RPMI8226 (cell line): ENCODE results near the gene PRKG1.

Source experiments
- DNase-seq: peaks from one replicate; pipeline ENCODE4 v3.0.0-alpha.2; 2015

Gene PRKG1

DNA sequence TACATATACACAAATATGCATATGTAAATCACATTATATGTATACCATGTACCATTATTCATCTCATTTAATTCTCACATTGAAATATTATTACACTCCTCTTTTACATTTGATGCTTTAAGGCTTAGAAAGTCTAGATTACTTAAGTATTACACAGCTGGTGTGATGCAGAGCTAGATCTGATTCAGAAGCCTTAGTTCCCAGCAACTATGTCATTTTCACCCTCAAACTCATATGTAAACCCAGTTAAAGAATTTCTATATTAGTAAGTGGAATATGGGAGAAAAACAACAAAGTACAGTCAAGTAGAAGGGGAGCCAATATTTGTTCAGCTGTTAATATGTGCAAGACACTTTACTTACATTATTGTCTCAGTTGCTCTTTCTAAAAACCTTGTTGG, 699.4 kb downstream of the PRKG1 start:
- no peak for DNase-seq

DNA sequence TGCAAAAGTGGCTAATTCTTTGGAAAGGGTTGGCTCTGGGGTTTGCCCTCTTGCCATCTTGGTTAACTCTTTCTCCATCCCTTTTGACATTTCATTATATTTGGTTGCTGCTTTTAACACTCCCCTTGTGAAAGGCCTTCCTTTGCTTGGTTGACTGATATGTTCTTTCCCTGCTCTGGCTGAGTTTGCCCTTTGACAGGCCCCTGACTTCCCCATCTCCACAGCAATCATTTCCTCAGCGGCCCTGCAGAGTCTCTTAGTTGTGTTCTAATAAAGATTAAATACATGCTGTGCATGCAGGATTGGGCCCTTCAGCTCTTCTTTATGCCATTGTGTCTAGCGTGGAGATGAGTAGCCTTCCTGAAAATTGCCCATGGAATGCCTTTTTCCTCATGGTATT, 709.7 kb downstream of the PRKG1 start:
- no peak for DNase-seq

DNA sequence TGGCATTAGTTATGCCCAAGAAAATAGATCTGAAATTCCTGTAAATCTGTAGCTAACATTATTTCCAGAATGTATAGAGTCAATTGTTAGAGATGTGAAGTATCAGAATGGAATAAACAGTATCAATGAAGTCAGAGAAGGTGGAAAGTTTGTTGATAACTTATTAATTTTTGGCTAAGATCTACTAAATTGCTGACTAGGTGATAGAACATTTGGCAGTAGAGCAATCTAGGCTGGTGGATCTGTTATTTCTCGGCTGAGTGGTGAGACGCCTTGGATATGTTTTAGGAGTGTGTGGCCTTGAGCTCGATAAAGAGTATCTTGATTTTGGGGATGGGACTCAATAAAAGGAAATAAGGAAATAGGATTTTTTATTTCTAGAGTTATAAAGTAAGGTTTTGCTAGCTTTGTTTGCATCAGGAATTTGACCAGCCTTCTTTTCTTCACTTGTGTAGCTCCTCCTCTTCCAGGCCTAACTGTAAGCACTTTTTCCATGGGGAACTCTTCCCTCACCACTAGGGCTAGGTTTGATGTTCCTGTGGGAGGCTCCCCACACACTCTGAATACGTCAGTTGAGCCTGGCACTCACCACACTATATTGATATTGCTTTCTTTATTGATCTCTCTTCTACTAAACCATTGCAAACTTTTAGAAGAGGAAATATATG, 711.9 kb downstream of the PRKG1 start:
- no peak for DNase-seq

DNA sequence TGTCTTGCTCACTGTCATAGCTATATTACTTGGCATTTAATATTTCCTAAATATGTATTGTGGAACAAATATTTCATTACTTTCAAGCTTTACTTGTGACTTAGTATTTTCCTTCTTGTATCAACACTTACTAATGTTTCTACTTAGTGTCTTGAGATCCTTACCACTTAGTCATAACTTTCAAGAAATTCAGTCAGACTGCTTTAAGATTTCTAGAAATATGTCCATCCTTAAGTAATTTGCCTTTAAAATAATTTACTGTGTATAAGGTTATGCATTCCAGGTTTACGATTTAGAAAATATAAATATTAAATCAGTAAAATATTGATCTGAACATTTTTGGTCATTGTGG, 712.4 kb downstream of the PRKG1 start:
- no peak for DNase-seq

DNA sequence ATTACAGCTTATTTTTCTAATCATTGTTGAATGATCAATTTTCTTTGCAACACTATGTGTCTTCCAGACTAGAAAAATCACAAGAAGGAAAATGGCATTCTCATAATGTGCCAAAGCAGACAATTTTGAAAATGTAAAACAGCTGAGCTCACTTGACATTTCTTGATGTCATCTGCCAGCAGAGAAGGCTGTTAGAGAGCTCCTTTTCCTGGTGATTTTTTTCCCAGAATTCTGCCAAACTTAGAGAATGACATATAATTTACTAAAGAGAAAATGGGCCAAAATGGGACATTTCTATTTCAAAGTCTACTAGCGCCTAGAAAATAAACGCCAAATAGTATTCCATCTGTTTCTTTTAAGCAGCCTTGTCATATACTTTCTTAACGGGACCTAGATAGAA, 714.0 kb downstream of the PRKG1 start:
- DNase-seq: no peak

DNA sequence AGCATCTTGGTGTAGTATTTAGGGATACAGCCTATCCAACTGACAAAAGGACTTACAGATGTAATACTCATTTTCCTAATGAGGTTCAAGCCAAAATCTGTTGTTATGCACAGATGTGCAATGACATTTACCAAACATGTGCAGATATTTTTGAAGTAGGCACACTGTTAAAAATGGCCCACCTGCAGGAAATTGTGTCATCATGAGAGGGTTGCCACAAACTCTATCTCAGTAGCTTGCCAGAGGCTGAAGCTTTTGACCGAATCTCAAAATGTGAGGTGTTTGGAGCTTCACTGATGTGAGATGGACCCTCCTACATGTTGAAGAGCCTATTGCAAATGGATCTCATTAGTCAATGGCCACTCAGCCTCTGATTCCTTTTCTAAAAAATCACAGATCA, 714.8 kb downstream of the PRKG1 start:
- no peak for DNase-seq

DNA sequence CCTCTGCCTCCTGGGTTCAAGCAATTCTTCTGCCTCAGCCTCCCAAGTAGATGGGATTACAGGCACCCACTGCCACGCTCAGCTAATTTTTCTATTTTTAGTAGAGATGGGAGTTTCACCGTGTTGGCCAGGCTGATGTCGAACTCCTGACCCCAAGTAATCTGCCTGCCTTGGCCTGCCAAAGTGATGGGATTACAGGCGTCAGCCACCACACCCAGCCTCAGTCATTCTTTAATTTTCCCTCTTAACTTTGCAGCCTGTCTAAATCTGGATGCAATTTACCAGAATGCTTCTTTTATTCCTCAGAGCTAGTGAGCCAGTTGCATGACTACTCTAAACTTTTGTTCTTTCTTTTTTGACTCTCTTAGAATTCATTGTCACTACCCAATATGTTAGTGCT, 715.6 kb downstream of the PRKG1 start:
- no peak for DNase-seq

DNA sequence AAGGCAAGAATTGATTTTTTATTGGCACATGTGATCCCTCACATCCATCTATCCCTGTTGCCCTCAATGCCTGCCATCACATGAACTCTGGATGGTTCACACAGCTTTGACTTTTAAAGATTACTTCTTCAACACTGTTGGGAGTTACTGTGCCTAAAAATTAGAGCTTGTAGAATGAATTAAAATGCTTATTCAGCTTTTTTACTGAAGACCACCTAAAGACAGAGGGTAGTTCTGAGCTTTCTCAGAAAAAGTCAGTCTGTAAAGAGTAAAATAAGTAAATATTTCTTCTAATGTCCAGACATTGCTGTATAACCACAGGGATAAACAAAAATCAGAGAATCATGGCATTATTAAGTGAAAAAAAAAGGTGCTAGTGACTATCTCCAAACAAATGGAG, 718.4 kb downstream of the PRKG1 start:
- no peak for DNase-seq

DNA sequence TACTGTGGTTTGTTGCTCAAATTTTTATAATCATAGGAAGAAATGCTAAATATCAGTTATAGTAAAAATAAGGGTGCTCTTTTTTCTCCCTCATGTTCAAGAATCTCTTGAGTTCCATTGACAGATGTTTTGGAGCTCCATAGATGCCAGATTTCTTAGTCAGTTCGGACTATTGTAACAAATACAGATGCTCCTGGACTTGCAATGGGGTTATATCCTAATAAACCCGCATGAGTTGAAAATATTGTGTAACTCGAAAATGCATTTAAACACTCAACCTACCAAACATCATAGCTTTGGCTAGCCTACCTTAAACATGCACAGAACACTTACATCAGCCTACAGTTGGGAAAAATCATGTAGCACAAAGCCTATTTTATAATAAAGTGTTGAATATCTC, 725.8 kb downstream of the PRKG1 start:
- DNase-seq: no peak

DNA sequence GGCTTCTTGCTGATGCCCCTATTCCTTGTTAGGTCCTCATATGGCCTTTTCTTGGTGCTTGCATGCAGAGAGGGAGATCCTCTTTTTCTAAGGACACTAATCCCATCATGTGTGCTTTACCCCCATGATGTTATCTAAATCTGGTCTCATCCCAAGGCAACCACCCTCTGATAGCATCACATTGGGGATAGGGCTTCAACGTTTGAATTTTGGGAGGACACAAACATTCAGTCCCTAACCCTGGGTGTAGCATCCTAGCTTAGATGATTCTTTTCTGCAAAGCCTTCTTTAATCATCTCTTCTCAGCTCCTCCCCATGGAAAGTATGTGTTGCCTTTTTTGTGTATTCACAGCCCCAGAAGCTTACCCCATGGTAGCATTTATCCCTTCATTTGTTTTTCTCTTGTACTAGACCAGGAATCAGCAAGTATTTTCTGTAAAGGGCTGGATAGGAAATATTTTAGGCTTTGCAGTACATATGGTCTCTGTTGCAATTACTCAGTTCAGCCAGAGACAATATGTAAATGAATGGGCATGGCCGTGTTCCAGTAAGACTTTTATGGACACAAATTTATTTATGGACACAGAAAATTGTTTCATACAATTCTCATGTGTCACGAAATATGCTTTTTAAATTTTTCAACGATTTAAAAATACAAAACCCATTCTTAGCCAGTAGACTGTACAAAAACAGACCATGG, 726.6 kb downstream of the PRKG1 start:
- no peak for DNase-seq

DNA sequence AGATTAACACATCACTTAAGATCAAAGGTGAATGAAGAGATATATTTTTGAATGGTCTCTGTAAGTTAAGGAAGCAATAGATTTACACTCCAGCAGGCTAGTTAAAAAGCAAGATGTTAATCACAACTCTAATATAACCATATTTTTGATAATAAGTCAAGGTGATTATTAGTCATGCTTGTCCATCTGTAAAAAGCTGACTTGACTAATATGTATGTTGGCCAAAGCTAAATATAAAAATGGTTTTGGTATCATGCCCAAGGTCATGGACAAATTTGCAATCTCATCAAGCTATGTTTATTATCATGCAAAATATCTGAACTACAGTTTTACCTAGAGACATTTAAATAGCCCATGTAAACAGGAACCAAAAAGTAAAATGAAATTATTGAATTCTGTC, 727.7 kb downstream of the PRKG1 start:
- DNase-seq: no peak

DNA sequence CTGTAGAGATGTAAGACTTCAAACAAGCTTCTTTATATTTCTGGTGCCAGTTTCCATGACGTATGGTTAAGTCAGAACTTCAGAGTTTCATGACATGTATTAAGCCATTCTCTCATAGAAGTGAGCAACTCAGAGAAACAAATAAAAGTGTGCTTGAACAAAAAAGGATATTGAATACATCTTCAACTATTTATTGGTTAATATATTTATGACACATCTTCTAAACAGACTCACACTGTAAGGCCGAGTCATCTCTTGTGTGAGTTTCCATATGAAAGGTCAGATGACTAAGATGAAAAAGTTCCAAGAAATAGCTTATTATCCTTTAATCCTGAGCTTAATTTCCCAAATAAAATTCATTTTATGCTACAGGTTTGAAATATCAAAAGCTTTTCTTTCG, 730.6 kb downstream of the PRKG1 start:
- DNase-seq: no peak

DNA sequence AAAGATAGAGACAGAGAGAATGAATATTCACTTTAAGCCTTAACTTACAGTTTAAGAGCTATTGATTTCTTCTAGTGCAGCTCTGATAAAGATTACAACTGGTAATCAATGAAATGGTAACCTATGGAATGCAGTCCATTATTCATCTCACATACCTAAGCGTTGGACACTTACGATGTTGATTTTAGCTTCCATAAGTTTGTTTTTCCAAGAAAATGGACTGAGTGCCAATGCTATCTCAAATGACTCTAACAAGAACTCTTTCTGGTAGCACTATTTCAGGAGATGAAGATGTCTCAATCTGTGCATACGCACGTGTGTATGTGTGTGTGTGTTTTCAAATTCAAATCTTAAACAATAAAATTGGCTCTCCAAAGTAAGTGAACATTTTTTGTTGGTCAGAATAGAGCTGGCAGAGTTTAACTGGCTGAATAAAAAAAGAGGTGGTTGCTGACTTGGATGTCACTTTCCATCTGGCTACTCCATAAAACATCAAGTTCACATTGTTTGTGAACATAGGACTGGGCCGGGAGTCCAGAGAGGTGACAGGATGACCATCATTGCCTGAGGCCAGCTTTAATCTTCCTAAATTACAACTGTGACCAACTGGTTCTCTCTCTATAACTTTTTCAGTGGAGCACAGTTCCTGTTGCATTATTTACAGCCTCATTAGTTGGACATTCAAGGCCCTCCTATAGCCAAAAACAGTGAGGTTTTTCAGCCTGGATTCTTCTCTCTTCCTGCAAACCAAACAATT, 732.0 kb downstream of the PRKG1 start:
- DNase-seq: no peak

DNA sequence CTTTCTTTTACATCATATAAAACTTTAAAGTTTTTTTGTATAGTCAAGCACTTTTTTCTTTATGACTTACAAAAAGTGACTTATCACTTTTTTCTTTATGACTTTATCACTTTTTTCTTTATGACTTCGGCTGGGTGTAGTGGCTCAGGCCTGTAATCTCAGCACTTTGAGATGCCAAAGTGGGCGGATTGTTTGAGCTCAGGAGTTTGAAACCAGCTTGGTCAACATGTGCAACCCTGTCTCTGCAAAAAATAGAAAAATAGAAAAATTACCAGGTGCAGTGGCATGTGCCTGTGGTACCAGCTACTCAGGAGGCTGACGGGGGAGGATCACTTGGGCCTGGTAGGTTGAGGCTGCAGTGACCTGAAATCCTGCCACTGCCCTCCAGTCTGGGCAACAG, 733.9 kb downstream of the PRKG1 start:
- no peak for DNase-seq

DNA sequence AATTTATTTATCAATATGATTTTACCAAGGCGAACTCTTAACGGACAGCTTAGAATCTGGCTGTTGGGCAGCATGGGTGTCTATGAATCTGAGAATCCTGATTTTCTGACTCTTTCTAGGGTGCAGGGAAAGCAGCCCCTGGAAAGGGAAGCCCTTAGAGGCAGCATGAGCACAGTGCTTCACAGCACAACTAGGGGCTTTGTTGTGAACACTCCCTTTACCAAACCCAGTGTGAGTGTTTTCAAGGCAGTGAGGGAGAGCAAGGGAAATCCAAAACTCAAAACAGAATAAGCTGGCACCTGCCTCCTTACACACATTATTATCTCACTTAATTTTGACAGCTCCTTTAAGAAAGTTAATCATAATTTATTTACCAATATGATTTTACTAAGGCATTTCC, 741.4 kb downstream of the PRKG1 start:
- DNase-seq: no peak

DNA sequence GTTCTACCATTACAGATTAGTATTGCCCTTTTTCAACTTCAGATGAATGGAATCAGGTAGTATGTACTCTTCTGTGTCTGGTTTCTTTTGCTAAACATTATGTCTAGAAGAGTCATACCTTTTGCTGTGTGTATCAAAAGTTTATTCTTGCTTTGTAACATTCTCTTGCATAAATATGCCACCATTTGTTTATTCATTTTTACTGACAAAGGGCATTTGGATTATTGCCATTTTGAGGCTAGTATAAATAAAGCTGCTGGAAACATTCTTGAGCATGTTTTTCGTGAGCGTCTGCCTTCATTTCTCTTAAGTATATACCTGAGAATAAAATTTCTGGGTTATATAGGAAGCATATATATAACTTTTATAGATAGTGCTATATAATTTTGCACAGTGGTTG, 746.8 kb downstream of the PRKG1 start:
- DNase-seq: no peak

DNA sequence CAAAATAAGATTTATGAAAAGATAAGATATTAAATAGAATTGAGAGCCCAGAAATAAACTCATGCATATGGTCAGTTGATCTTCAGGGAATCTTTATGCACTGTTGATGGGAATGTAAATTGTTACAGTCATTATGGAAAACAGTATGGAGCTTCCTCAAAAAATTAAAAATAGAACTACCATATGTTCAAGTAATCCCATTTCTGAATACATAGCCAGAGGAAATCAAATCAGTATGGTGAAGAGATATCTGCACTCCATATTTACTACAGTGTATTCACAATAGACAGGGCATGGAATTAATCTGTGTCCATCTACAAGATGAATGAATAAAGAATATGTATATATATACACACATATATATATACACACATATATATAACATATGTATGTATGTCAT, 747.5 kb downstream of the PRKG1 start:
- no peak for DNase-seq

DNA sequence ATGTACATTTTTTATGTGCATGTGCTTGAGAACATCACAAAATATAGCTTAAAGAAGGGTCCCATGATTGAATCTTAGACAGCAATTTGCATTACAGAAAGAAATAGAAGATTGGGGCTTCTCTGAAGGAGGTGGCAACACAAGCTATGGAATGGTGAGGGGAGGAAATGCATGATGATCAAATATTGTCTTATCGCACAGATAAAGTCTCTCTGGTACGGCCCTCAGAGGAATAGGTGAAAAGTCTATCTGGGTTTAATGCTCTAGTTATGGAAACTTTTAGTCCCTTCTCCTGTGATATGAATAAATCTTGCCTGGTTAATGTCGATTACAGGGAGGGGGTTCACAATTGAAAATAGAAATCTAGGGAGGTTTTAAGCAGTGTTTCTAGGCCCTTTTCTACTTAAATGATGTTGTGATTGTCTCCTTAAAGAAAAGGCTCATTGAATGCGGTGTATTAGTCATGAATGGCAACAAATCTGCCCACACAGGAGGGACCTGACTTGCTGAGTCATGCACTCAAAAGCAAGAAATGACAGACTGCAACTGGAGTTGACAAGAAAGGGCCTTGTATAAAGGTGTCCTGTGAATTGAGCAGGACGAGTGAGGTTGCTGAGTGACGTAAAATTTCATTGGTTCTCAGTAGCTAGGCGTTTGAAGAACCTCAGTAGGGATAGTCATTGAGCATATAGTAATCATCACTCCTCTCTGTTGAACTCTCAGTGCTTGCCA, 758.5 kb downstream of the PRKG1 start:
- peak; percentile 13 for DNase-seq

DNA sequence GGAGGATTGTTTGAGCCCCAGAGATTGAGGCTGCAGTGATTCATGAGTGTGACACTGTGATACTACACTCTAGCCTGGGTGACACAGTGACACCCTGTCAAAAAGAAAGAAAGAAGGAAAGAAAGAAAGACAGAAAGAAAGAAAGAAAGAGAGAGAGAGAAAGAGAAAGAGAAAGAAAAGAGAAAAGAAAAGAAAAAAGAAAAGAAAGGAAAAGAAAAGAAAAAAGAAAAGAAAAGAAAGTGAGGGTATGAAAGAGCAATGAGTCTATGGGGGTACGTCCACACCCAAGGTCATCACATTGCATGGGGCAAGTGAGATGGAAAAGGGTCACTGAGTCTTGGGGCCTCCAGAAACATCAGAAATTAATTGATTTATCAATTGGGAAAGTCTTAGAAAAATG, 760.3 kb downstream of the PRKG1 start:
- DNase-seq: no peak

DNA sequence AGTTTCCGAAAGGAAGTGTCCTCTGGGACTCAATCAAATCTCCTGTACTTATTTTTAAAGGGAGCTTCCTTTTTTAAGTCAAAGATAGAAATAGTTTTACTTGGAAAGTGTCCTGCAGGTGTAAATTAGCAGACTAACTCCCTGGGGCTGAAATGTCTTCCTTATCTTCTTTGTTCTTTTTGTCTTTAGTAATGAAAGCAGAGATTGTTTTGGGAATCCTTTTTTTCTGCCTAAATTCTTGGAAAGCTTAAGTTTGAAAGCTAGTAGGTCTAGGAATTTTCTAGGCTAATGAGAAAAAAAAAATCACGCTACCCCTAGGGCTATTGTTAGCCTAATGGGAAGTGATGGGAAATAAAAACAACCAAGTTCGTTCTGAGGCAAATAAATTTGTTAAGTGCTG, 764.2 kb downstream of the PRKG1 start:
- DNase-seq: no peak

DNA sequence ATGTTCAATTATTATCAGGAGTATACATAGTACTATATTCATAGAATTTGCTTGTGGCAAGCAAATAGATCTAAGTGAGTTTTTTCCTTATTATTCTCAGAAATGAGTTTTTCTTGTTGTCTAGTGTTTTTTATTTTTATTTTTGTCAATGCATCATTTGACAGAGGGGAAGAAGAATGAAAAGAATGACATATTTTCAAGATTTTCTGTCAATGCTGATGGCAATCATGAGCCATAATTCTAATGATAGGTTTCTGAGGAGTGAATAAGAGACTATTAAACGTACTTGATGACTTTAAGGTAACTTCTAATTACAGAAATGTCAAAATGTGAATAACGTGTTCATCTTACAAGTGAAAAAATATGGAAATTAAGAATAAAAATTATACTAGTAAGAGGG, 769.7 kb downstream of the PRKG1 start:
- no peak for DNase-seq

DNA sequence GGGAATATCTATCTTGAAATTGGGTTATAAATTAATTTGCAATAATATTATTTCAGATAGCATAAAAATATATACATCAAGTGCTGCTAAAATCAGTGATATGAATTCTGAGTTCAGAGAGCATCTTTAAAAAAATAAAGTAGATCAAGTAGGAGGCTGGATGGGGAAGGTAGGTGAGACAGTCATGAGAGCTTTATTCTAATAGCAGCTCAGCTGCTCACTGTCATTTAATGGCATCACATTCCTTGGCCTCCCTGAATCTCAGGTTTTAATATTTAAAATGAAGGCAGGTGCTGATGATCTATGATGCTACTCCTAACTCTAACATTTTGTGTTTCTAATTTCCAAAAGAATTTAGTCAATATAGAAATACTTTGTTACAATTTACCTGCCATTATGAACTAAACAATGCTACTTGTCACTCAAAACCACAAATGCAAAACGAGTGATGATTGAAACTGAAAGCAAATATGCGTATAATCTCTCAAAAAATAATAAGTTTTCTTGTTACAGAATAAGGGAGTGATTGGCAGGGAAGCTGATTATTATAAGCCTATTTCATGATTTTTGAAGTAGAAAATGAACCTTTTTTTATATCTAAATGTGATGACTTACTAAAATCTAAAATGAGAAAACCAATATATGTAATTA, 772.7 kb downstream of the PRKG1 start:
- no peak for DNase-seq

DNA sequence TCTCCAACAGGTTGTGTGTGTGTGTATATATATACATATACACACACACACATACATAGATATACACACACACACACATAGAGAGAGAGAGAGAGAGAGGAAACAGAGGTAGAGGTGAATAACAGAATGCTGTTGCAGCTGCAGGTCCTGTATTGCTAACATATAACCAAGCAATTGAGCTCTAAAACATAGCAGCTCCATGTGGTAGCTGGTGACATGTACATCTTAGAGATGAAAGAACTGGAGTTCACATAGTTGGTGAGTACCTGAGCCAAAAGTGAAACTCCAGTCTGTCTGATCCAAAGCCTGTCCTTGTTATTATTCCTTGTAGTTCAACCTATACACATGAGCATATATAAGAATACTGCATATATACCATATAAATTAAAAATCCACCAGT, 778.0 kb downstream of the PRKG1 start:
- no peak for DNase-seq
